H1 (cell line): ENCODE measurements around the gene TGFB3. TPM values are rescaled to one million over a fixed set of nuclear protein-coding genes. Genes with fewer than 3 reads are reported as not detected.
"Not testable (repeated sequence)": the region's sequence is repeated elsewhere in the genome, so short reads cannot be mapped to it uniquely, and the experiment has no call there.

ENCODE experiments used
- CTCF ChIA-PET: fragments of 300-600 bp; sonication (Branson Sonifier 250); formaldehyde crosslinking; loops from one replicate; lab custom pipeline; 2021; ENCODE audit not compliant: partially characterized antibody; lab: Charles Lee
- POLR2A ChIA-PET: fragments of 300-600 bp; sonication (Branson Sonifier 250); formaldehyde crosslinking; loops from one replicate; lab custom pipeline; 2021; ENCODE audit warnings: inconsistent platforms; ENCODE audit not compliant: partially characterized antibody; lab: Charles Lee
- DNase-seq, 2 experiments: peaks; one replicate each; pipeline versions ENCODE4 v3.0.0 to v3.0.0-alpha.2; 2010 to 2022; ENCODE audit warnings: low spot score in 2 of 2, low read depth in 1 of 2, mixed read lengths in 1 of 2
- FAIRE-seq: peaks from 2 replicates; lab custom pipeline; 2011; peaks lifted over from hg19 to GRCh38; lab: Jason Lieb, UNC
- H2AFZ ChIP-seq: 2 replicates; pipeline ENCODE4 v1.8.1; 2012; ENCODE audit warnings: low read length, inconsistent platforms
- H2AK5ac ChIP-seq: 2 replicates; pipeline ENCODE4 v1.6.1; 2013; ENCODE audit warnings: low read depth, low read length
- H2BK120ac ChIP-seq: replicated peaks from 2 replicates; pipeline ENCODE3; 2013; ENCODE audit warnings: low read depth, low read length, inconsistent platforms
- H2BK12ac ChIP-seq: 2 replicates; pipeline ENCODE4 v1.6.1; 2013; ENCODE audit warnings: low read depth, low read length
- H2BK15ac ChIP-seq: 2 replicates; pipeline ENCODE4 v1.6.1; 2013; ENCODE audit warnings: low read length
- H2BK20ac ChIP-seq: 2 replicates; pipeline ENCODE4 v1.6.1; 2013; ENCODE audit warnings: low read length
- H2BK5ac ChIP-seq: 2 replicates; pipeline ENCODE4 v1.6.1; 2013; ENCODE audit warnings: low read depth, low read length
- H3K14ac ChIP-seq: 2 replicates; pipeline ENCODE4 v1.6.1; 2013; ENCODE audit warnings: inconsistent platforms; ENCODE audit not compliant: insufficient read length
- H3K18ac ChIP-seq: 2 replicates; pipeline ENCODE4 v1.6.1; 2013; ENCODE audit warnings: low read length; ENCODE audit errors: extremely low read depth
- H3K23ac ChIP-seq: 2 replicates; pipeline ENCODE4 v1.6.1; 2013; ENCODE audit warnings: inconsistent platforms; ENCODE audit not compliant: insufficient read length
- H3K23me2 ChIP-seq: 2 replicates; pipeline ENCODE4 v1.6.1; 2013; ENCODE audit warnings: low read depth, low read length
- H3K27ac ChIP-seq: 2 replicates; pipeline ENCODE4 v1.6.1; 2011; ENCODE audit warnings: low read depth, low read length, inconsistent platforms
- H3K27me3 ChIP-seq, 4 experiments: replicated peaks in 1 of 4; 1 replicate in 1 of 4; 2 replicates in 3 of 4; pipeline versions ENCODE4 v1.6.1 to v1.8.1; 2011 to 2013; ENCODE audit warnings: low read length in 3 of 4, mild to moderate bottlenecking in 3 of 4, inconsistent platforms in 2 of 4, mixed read lengths in 2 of 4, moderate library complexity in 1 of 4; ENCODE audit not compliant: control insufficient read depth in 3 of 4, insufficient read depth in 3 of 4; ENCODE audit errors: extremely low read depth in 1 of 4
- H3K36me3 ChIP-seq, 4 experiments: 2 replicates each; pipeline versions ENCODE4 v1.6.1 to v1.8.1; 2011 to 2013; ENCODE audit warnings: mild to moderate bottlenecking in 4 of 4, low read length in 3 of 4, moderate library complexity in 2 of 4, control low read depth in 1 of 4, inconsistent platforms in 1 of 4; ENCODE audit not compliant: insufficient read depth in 4 of 4, control insufficient read depth in 2 of 4
- H3K4ac ChIP-seq: replicated peaks from 2 replicates; pipeline ENCODE3; 2013; ENCODE audit warnings: low read length, low read depth, mixed read lengths, inconsistent platforms; ENCODE audit not compliant: insufficient read length
- H3K4me1 ChIP-seq, 4 experiments: replicated peaks in 1 of 4; 1 replicate in 1 of 4; 2 replicates in 3 of 4; pipeline versions ENCODE4 v1.6.1 to v1.8.1; 2011 to 2013; ENCODE audit warnings: low read length in 3 of 4, inconsistent platforms in 2 of 4, mixed read lengths in 1 of 4; ENCODE audit not compliant: insufficient read depth in 4 of 4, control insufficient read depth in 3 of 4
- H3K4me2 ChIP-seq, 2 experiments: 2 replicates each; pipeline versions ENCODE4 v1.6.1 to v1.8.1; 2011 to 2013; ENCODE audit warnings: low read depth in 2 of 2, low read length in 2 of 2, control low read depth in 1 of 2, inconsistent platforms in 1 of 2, mild to moderate bottlenecking in 1 of 2; ENCODE audit not compliant: insufficient read depth in 1 of 2
- H3K4me3 ChIP-seq, 4 experiments: fragments of 200-600, 300-600 bp in 1 of 4; sonication (generic), shearing (Covaris generic), sonication (Bioruptor Twin) in 1 of 4; 2 replicates each; pipeline versions ENCODE4 v1.5.1 to v1.8.1; 2011 to 2016; ENCODE audit warnings: low read length in 4 of 4, low read depth in 3 of 4, control low read depth in 2 of 4, inconsistent platforms in 2 of 4, mild to moderate bottlenecking in 2 of 4, mixed read lengths in 1 of 4, moderate library complexity in 1 of 4; ENCODE audit not compliant: insufficient read depth in 2 of 4; ENCODE audit errors: extremely low read depth in 1 of 4
- H3K56ac ChIP-seq: replicated peaks from 2 replicates; pipeline ENCODE3; 2013; ENCODE audit warnings: low read depth, mild to moderate bottlenecking, mixed read lengths, low read length, inconsistent platforms; ENCODE audit not compliant: insufficient read length
- H3K79me1 ChIP-seq: 2 replicates; pipeline ENCODE4 v1.6.1; 2013; ENCODE audit warnings: low read depth, low read length, control low read depth
- H3K79me2 ChIP-seq, 2 experiments: 2 replicates each; pipeline versions ENCODE4 v1.6.1 to v1.8.1; 2012 to 2013; ENCODE audit warnings: low read length in 2 of 2, mild to moderate bottlenecking in 2 of 2, inconsistent platforms in 1 of 2; ENCODE audit not compliant: insufficient read depth in 2 of 2, control insufficient read depth in 1 of 2
- H3K9ac ChIP-seq, 4 experiments: replicated peaks in 1 of 4; 1 replicate in 1 of 4; 2 replicates in 3 of 4; pipeline versions ENCODE4 v1.6.1 to v1.8.1; 2011 to 2013; ENCODE audit warnings: low read depth in 3 of 4, low read length in 3 of 4, control low read depth in 2 of 4, mild to moderate bottlenecking in 2 of 4, moderate library complexity in 2 of 4, inconsistent platforms in 1 of 4; ENCODE audit errors: extremely low read depth in 1 of 4
- H3K9me3 ChIP-seq, 2 experiments: 2 replicates each; pipeline versions ENCODE4 v1.6.1 to v1.8.1; 2012 to 2013; ENCODE audit warnings: mild to moderate bottlenecking in 2 of 2, moderate library complexity in 2 of 2, control low read depth in 1 of 2, inconsistent platforms in 1 of 2, low read depth in 1 of 2, low read length in 1 of 2, mixed read lengths in 1 of 2; ENCODE audit not compliant: insufficient read depth in 2 of 2
- H4K20me1 ChIP-seq, 2 experiments: replicated peaks in 1 of 2; 2 replicates each; pipeline versions ENCODE3 to v1.8.1; 2011 to 2013; ENCODE audit warnings: inconsistent platforms in 2 of 2, low read length in 2 of 2, mild to moderate bottlenecking in 1 of 2; ENCODE audit not compliant: insufficient read depth in 2 of 2, control insufficient read depth in 1 of 2
- H4K5ac ChIP-seq: 2 replicates; pipeline ENCODE4 v1.6.1; 2013; ENCODE audit warnings: low read length, low read depth, mixed read lengths, inconsistent platforms; ENCODE audit not compliant: insufficient read length
- H4K8ac ChIP-seq: 2 replicates; pipeline ENCODE4 v1.8.0; 2013; ENCODE audit warnings: mild to moderate bottlenecking, moderate library complexity, low read length, inconsistent platforms; ENCODE audit not compliant: insufficient read depth; ENCODE audit errors: extremely low read depth
- H4K91ac ChIP-seq: replicated peaks from 2 replicates; pipeline ENCODE3; 2013; ENCODE audit warnings: low read length, mixed read lengths, inconsistent platforms; ENCODE audit not compliant: insufficient read length
- WGBS, 2 experiments: shearing (Covaris generic) in 1 of 2; methylation state at CpG; one replicate each; pipeline versions ENCODE4 v1.1.6 to v1.1.7; 2013 to 2015; ENCODE audit warnings: low lambda C conversion rate in 2 of 2, mixed read lengths in 2 of 2, inconsistent platforms in 1 of 2, low coverage in 1 of 2, missing lambda C conversion rate in 1 of 2; ENCODE audit not compliant: insufficient replicate concordance in 2 of 2, insufficient coverage in 1 of 2, insufficient read length in 1 of 2; ENCODE audit errors: extremely low coverage in 1 of 2, missing lambda C conversion rate in 1 of 2; 5-methylcytosine and 5-hydroxymethylcytosine counted together
- polyA plus RNA-seq, 7 experiments: library from polyadenylated mRNA; depleted of rRNA in 3 of 7; stranded (reverse) in 5 of 7; unstranded in 2 of 7; fragments of >200 nt in 5 of 7; fragments of 200-250 nt in 2 of 7; gene quantifications; 1 replicate in 5 of 7; 2 replicates in 1 of 7; 4 replicates in 1 of 7; pipeline versions ENCODE4 v1.2.1 to v1.2.3, GENCODE V29; 2011 to 2013; ENCODE audit warnings: missing spikeins in 2 of 7, mixed read lengths in 2 of 7
- total RNA-seq: library from RNA; stranded (reverse); fragmentation: NEBNext Ultra II Directional; extraction: Animal tissue kit (Norgen Biotek cat#: 25700); gene quantifications from 2 replicates; pipeline ENCODE4 v1.2.1, GENCODE V29; 2021

Gene TGFB3
- total and polyA plus RNA-seq, 2 of the 8 experiments (the other 6 are each of a cell fraction or from before 2014, with no cell fraction given): 0.65 to 0.86 TPM

DNA sequence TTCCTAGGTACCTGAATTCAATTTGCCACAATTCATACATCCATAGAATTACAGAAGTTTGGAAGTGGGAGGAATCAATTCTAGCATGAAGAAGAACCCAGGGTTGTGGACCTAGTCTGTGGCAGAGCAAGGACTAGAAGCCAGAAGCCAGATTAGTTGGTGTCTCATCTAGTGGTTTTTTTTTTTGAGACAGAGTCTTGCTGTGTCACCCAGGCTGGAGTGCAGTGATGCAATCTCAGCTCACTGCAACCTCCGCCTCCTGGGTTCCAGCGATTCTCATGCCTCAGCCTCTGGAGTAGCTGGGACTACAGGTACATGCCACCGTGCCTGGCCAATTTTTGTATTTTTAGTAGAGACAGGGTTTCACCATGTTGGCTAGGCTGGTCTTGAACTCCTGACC lies 27.8 kb upstream of the TGFB3 start:
- H4K8ac ChIP-seq, H3K14ac ChIP-seq, H3K79me2 ChIP-seq, H3K79me1 ChIP-seq, POLR2A ChIA-PET, H2BK12ac ChIP-seq, H3K4me1 ChIP-seq, H3K27ac ChIP-seq, H4K20me1 ChIP-seq, H3K56ac ChIP-seq, DNase-seq, H3K23me2 ChIP-seq, H2BK20ac ChIP-seq, H2AK5ac ChIP-seq, H3K9me3 ChIP-seq, H3K36me3 ChIP-seq, H3K23ac ChIP-seq, H2BK5ac ChIP-seq, H4K5ac ChIP-seq, H3K4me2 ChIP-seq, H3K18ac ChIP-seq, CTCF ChIA-PET, H2BK15ac ChIP-seq, FAIRE-seq, H3K9ac ChIP-seq, H4K91ac ChIP-seq, H3K27me3 ChIP-seq, H3K4me3 ChIP-seq, H2AFZ ChIP-seq, H3K4ac ChIP-seq, H2BK120ac ChIP-seq: not testable (repeated sequence)
- 95% methylated on average over 3 of the region's 3 CpGs; no CpG with 5 or more reads in 1 of the 2 experiments for WGBS, 2 experiments
